Testis (tissue), 3 donors: ENCODE data around the gene GDPD3. TPM values are rescaled to one million over a fixed set of nuclear protein-coding genes. Genes with fewer than 3 reads are reported as not detected.

Source experiments
- DNase-seq: peaks from one replicate; pipeline ENCODE4 v3.0.0-alpha.2; 2019
- H3K27ac ChIP-seq, 2 donors: fragments of 200-600 bp; sonication (generic); one replicate each; pipeline ENCODE4 v1.5.1; 2019
- H3K27me3 ChIP-seq: fragments of 200-600 bp; sonication (generic); one replicate; pipeline ENCODE4 v1.5.1; 2019
- H3K36me3 ChIP-seq: fragments of 200-600 bp; sonication (generic); one replicate; pipeline ENCODE4 v1.5.1; 2017; ENCODE audit warnings: low read depth; ENCODE audit errors: missing control alignments
- H3K4me1 ChIP-seq: fragments of 200-600 bp; sonication (generic); one replicate; pipeline ENCODE4 v1.5.1; 2019
- H3K4me3 ChIP-seq, 2 donors: fragments of 200-600 bp; sonication (generic); one replicate each; pipeline ENCODE4 v1.5.1; 2017 to 2019
- H3K9me3 ChIP-seq: fragments of 200-600 bp; sonication (generic); one replicate; pipeline ENCODE4 v1.5.1; 2017
- CTCF ChIP-seq, 3 experiments: fragments of 450-650 bp in 2 of 3; fragments of 200-600 bp in 1 of 3; sonication (generic) in 1 of 3; IDR thresholded peaks; one replicate each; pipeline ENCODE4 v1.5.1; 2016 to 2019; ENCODE audit warnings: antibody characterized with exemption in 3 of 3, mild to moderate bottlenecking in 2 of 3, moderate library complexity in 1 of 3
- POLR2A ChIP-seq: fragments of 450-650 bp; IDR thresholded peaks from one replicate; pipeline ENCODE4 v1.6.1; 2017; ENCODE audit warnings: antibody characterized with exemption, mild to moderate bottlenecking, moderate library complexity
- WGBS, 2 donors: methylation state at CpG; one replicate each; pipeline ENCODE4 v1.1.5; 2018; 5-methylcytosine and 5-hydroxymethylcytosine counted together
- intact Hi-C: fragments of 100-400 bp; cut with DNase I; formaldehyde crosslinking; loops from one replicate; pipeline ENCODE4 v1.15.1; 2023; ENCODE audit warnings: low total_unique reads
- polyA plus RNA-seq: library from polyadenylated mRNA; stranded (reverse); fragments of 350-450 nt; fragmentation: Illumina TruSeq; extraction: RNeasy Lipid Tissue Mini Kit (QIAGEN cat#74804); gene quantifications from one replicate; pipeline ENCODE4 v1.2.3, GENCODE V29; 2014; ENCODE audit warnings: low read depth, low replicate concordance; ENCODE audit not compliant: insufficient read depth
- total RNA-seq, 2 donors: library from RNA; depleted of rRNA; stranded (reverse); fragments of >200 nt; gene quantifications; one replicate each; pipeline ENCODE4 v1.2.3, GENCODE V29; 2016

GDPD3 gene
- total and polyA plus RNA-seq, 3 donors from 2014 or later = 1.5 to 7.2 (median 4.0) TPM

GRCh38 chr16:30096862-30097563 lies 16.3 kb downstream of the GDPD3 start:
- TF ChIP-seq CTCF (IDR thresholded peaks at IDR 0.05) (no peak), POLR2A (no peak)
- DNase-seq = no peak
- H3K27ac ChIP-seq = peak overlapping the region in 1 of 2 donors; percentile 95
- 70 to 81% methylated on average over 18 of the region's 18 CpGs for WGBS, 2 donors
- no peaks in the 10 kb centered on the region for H3K9me3 ChIP-seq
- peaks cover 21% of the 10 kb centered on the region for H3K4me1 ChIP-seq
- peak overlapping the region; percentile 81 to 82 for H3K4me3 ChIP-seq
- H3K27me3 ChIP-seq = no peaks in the 10 kb centered on the region
- no peaks in the 10 kb centered on the region for H3K36me3 ChIP-seq
- intact Hi-C loops = no loop called here

GRCh38 chr16:30096105-30096861 lies 17.1 kb downstream of the GDPD3 start, which contains the start of gene YPEL3:
Gene YPEL3, minus strand, starts transcription at chr16:30096213. Its CDS starts 731 bp downstream, at chr16:30095482.
- peak; percentile 95 for DNase-seq
- Histone ChIP-seq H3K9me3 (no peaks in the 10 kb centered on the region), H3K27me3 (no peaks in the 10 kb centered on the region), H3K4me1 (peaks cover 24% of the 10 kb centered on the region), H3K27ac (peak within 1 kb of the TSS; percentile 95), H3K4me3 (peak within 1 kb of the TSS; percentile 81 to 82), H3K36me3 (no peaks in the 10 kb centered on the region)
- 10 to 27% methylated on average over 16 to 26 of the region's 77 CpGs for WGBS, 2 donors
- intact Hi-C loops = no loop called here
- TF ChIP-seq POLR2A (peak; percentile 21), CTCF (IDR thresholded peaks at IDR 0.05) (no peak)

GRCh38 chr16:30095166-30096078 lies 17.9 kb downstream of the GDPD3 start:
- WGBS, 2 donors = 10% methylated on average over 7 to 30 of the region's 47 CpGs
- H3K27me3 ChIP-seq = no peaks in the 10 kb centered on the region
- peak overlapping the region; percentile 81 to 82 for H3K4me3 ChIP-seq
- no peak for DNase-seq
- no peak for TF ChIP-seq CTCF (IDR thresholded peaks at IDR 0.05)
- no peak for TF ChIP-seq POLR2A
- H3K27ac ChIP-seq = peak overlapping the region; percentile 95
- H3K4me1 ChIP-seq = peaks cover 32% of the 10 kb centered on the region
- H3K36me3 ChIP-seq = no peaks in the 10 kb centered on the region
- intact Hi-C loops = no loop called here
- no peaks in the 10 kb centered on the region for H3K9me3 ChIP-seq

- H3K4me3 ChIP-seq = peak overlapping the region; percentile 81 to 82
- peaks cover 33% of the 10 kb centered on the region for H3K4me1 ChIP-seq
- WGBS, 2 donors = 55 to 78% methylated on average over 5 to 11 of the region's 11 CpGs
- no peak for DNase-seq
- H3K27ac ChIP-seq = peak overlapping the region; percentile 95
- no peaks in the 10 kb centered on the region for H3K9me3 ChIP-seq
- no peaks in the 10 kb centered on the region for H3K27me3 ChIP-seq
- no peak for TF ChIP-seq CTCF (IDR thresholded peaks at IDR 0.05)
- no peak for TF ChIP-seq POLR2A
- H3K36me3 ChIP-seq = no peaks in the 10 kb centered on the region
- intact Hi-C loops = no loop called here
Observed at GRCh38 chr16:30094541-30095165, 18.7 kb downstream of the GDPD3 start.
